NCI-H1694 (cell line): ENCODE data around the gene UNKL.

ENCODE experiments used
- DNase-seq: peaks from one replicate; lab custom pipeline; 2025; lab: John Stamatoyannopoulos, UW

Gene UNKL

GRCh38 chr16:1414532-1415260 lies at the start of gene UNKL:
Gene UNKL, minus strand, starts transcription at chr16:1414704. Its CDS starts 13 bp downstream, at chr16:1414691.
- DNase-seq, result no peak

- DNase-seq, result no peak
These were observed 46.6 kb upstream of the UNKL start for GRCh38 chr16:1461146-1461545.

GRCh38 chr16:1460602-1461138 lies 46.2 kb upstream of the UNKL start:
- no peak for DNase-seq

GRCh38 chr16:1459967-1460366 lies 45.5 kb upstream of the UNKL start:
- DNase-seq, result no peak

GRCh38 chr16:1458977-1459341 lies 44.5 kb upstream of the UNKL start:
- no peak for DNase-seq

- DNase-seq, result no peak
These were observed 44.0 kb upstream of the UNKL start for GRCh38 chr16:1458336-1458976.

GRCh38 chr16:1457489-1458245 lies 43.2 kb upstream of the UNKL start:
- DNase-seq, result no peak

GRCh38 chr16:1456951-1457350 lies 42.4 kb upstream of the UNKL start:
- DNase-seq, result no peak

GRCh38 chr16:1455190-1456171 lies 41.0 kb upstream of the UNKL start:
- DNase-seq, result no peak

- DNase-seq, result no peak
These were observed 40.1 kb upstream of the UNKL start for GRCh38 chr16:1454561-1454960.

GRCh38 chr16:1453316-1453715 lies 38.8 kb upstream of the UNKL start:
- DNase-seq, result no peak

GRCh38 chr16:1452530-1452929 lies 38.0 kb upstream of the UNKL start:
- DNase-seq, result no peak

GRCh38 chr16:1451702-1452392 lies 37.3 kb upstream of the UNKL start:
- no peak for DNase-seq

GRCh38 chr16:1450841-1451240 lies 36.3 kb upstream of the UNKL start:
- no peak for DNase-seq

- DNase-seq, result no peak
These were observed 35.7 kb upstream of the UNKL start for GRCh38 chr16:1450218-1450617.

- no peak for DNase-seq
These were observed 34.8 kb upstream of the UNKL start for GRCh38 chr16:1449201-1449788.

- no peak for DNase-seq
These were observed 34.1 kb upstream of the UNKL start for GRCh38 chr16:1448536-1449116.

- no peak for DNase-seq
These were observed 33.5 kb upstream of the UNKL start for GRCh38 chr16:1447965-1448364.

GRCh38 chr16:1446296-1447080 lies 32.0 kb upstream of the UNKL start:
- DNase-seq, result no peak
